Measurements from ENCODE around the gene DCAF11. TPM values are rescaled to one million over a fixed set of nuclear protein-coding genes. Genes with fewer than 3 reads are reported as not detected.

The DCAF11 gene
- total and polyA plus RNA-seq, 2 of the 8 experiments (the other 6 are each of a cell fraction or from before 2014, with no cell fraction given) = 60.4 to 63.6 TPM

DNA sequence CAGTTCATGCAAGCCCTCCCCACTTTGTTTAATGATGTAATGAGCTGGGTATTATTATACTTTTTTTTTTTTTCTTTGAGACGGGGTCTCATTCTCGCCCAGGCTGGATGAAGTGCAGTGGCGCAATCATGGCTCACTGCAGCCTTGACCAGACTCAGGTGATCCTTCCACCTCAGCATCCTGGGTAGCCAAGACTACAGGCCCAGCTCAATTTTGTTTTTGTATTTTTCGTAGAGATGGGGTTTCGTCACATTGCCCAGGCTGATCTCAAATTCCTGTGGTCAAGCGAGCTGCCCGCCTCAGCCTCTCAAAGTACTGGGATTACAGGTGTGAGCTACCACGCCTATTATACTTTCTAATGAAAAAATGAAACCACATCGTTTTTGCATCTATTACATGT, 4.5 kb upstream of the DCAF11 start (continued):
- TF ChIP-seq, protein P1, sequence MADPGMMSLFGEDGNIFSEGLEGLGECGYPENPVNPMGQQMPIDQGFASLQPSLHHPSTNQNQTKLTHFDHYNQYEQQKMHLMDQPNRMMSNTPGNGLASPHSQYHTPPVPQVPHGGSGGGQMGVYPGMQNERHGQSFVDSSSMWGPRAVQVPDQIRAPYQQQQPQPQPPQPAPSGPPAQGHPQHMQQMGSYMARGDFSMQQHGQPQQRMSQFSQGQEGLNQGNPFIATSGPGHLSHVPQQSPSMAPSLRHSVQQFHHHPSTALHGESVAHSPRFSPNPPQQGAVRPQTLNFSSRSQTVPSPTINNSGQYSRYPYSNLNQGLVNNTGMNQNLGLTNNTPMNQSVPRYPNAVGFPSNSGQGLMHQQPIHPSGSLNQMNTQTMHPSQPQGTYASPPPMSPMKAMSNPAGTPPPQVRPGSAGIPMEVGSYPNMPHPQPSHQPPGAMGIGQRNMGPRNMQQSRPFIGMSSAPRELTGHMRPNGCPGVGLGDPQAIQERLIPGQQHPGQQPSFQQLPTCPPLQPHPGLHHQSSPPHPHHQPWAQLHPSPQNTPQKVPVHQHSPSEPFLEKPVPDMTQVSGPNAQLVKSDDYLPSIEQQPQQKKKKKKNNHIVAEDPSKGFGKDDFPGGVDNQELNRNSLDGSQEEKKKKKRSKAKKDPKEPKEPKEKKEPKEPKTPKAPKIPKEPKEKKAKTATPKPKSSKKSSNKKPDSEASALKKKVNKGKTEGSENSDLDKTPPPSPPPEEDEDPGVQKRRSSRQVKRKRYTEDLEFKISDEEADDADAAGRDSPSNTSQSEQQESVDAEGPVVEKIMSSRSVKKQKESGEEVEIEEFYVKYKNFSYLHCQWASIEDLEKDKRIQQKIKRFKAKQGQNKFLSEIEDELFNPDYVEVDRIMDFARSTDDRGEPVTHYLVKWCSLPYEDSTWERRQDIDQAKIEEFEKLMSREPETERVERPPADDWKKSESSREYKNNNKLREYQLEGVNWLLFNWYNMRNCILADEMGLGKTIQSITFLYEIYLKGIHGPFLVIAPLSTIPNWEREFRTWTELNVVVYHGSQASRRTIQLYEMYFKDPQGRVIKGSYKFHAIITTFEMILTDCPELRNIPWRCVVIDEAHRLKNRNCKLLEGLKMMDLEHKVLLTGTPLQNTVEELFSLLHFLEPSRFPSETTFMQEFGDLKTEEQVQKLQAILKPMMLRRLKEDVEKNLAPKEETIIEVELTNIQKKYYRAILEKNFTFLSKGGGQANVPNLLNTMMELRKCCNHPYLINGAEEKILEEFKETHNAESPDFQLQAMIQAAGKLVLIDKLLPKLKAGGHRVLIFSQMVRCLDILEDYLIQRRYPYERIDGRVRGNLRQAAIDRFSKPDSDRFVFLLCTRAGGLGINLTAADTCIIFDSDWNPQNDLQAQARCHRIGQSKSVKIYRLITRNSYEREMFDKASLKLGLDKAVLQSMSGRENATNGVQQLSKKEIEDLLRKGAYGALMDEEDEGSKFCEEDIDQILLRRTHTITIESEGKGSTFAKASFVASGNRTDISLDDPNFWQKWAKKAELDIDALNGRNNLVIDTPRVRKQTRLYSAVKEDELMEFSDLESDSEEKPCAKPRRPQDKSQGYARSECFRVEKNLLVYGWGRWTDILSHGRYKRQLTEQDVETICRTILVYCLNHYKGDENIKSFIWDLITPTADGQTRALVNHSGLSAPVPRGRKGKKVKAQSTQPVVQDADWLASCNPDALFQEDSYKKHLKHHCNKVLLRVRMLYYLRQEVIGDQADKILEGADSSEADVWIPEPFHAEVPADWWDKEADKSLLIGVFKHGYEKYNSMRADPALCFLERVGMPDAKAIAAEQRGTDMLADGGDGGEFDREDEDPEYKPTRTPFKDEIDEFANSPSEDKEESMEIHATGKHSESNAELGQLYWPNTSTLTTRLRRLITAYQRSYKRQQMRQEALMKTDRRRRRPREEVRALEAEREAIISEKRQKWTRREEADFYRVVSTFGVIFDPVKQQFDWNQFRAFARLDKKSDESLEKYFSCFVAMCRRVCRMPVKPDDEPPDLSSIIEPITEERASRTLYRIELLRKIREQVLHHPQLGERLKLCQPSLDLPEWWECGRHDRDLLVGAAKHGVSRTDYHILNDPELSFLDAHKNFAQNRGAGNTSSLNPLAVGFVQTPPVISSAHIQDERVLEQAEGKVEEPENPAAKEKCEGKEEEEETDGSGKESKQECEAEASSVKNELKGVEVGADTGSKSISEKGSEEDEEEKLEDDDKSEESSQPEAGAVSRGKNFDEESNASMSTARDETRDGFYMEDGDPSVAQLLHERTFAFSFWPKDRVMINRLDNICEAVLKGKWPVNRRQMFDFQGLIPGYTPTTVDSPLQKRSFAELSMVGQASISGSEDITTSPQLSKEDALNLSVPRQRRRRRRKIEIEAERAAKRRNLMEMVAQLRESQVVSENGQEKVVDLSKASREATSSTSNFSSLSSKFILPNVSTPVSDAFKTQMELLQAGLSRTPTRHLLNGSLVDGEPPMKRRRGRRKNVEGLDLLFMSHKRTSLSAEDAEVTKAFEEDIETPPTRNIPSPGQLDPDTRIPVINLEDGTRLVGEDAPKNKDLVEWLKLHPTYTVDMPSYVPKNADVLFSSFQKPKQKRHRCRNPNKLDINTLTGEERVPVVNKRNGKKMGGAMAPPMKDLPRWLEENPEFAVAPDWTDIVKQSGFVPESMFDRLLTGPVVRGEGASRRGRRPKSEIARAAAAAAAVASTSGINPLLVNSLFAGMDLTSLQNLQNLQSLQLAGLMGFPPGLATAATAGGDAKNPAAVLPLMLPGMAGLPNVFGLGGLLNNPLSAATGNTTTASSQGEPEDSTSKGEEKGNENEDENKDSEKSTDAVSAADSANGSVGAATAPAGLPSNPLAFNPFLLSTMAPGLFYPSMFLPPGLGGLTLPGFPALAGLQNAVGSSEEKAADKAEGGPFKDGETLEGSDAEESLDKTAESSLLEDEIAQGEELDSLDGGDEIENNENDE (IDR thresholded peaks at IDR 0.05; ENCODE audit: insufficient replicate concordance, low read length) = no peak

All from H1 (cell line).